Measurements from ENCODE around the gene LBH.

LBH gene

GRCh38 chr2:30270166-30270565 lies 38.8 kb downstream of the LBH start:
- H3K27ac ChIP-seq (ENCODE audit: low read length), result no peak overlapping the region
- no peaks in the 10 kb centered on the region for H3K27me3 ChIP-seq (ENCODE audit: control insufficient read depth, insufficient read depth, low read length)
- no peak overlapping the region for H3K4me3 ChIP-seq (ENCODE audit: low read length)
- H3K9ac ChIP-seq (ENCODE audit: low read length), result no peak overlapping the region
- H3K9me3 ChIP-seq (ENCODE audit: control insufficient read depth, low read depth, low read length), result no peaks in the 10 kb centered on the region
- H3K36me3 ChIP-seq (ENCODE audit: control insufficient read depth, low read depth, low read length), result no peaks in the 10 kb centered on the region
- H3K4me1 ChIP-seq (ENCODE audit: control insufficient read depth, low read depth, low read length), result peaks cover 7% of the 10 kb centered on the region

- Histone ChIP-seq H3K27ac (ENCODE audit: low read length) (no peak overlapping the region), H3K27me3 (ENCODE audit: control insufficient read depth, insufficient read depth, low read length) (no peaks in the 10 kb centered on the region), H3K9ac (ENCODE audit: low read length) (no peak overlapping the region), H3K9me3 (ENCODE audit: control insufficient read depth, low read depth, low read length) (no peaks in the 10 kb centered on the region), H3K36me3 (ENCODE audit: control insufficient read depth, low read depth, low read length) (no peaks in the 10 kb centered on the region), H3K4me1 (ENCODE audit: control insufficient read depth, low read depth, low read length) (peaks cover 7% of the 10 kb centered on the region), H3K4me3 (ENCODE audit: low read length) (no peak overlapping the region)
These were observed 40.0 kb downstream of the LBH start for GRCh38 chr2:30271301-30271700.

DNA sequence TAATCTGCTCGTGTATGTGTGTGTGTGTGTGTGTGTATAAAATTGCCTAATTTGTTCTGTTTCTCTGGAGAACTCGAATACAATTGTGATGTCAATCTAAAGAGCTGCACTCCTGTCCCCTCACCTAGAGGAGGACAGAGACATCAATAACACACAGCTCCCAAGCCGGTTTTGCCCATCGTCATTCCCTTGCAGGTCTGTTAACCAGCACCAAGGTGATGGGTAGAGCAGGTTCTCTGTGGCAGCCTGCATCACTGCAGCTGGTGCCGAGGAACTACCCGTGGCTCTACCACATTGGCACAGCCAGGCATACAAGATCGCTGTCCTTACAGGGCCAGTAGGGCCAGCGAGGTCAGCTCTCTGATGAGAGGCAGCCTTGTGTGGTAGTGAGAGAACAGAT lies 41.0 kb downstream of the LBH start:
- Histone ChIP-seq H3K9ac (ENCODE audit: low read length) (no peak overlapping the region), H3K27ac (ENCODE audit: low read length) (no peak overlapping the region), H3K27me3 (ENCODE audit: control insufficient read depth, insufficient read depth, low read length) (no peaks in the 10 kb centered on the region), H3K36me3 (ENCODE audit: control insufficient read depth, low read depth, low read length) (no peaks in the 10 kb centered on the region), H3K4me1 (ENCODE audit: control insufficient read depth, low read depth, low read length) (peaks cover 7% of the 10 kb centered on the region), H3K9me3 (ENCODE audit: control insufficient read depth, low read depth, low read length) (no peaks in the 10 kb centered on the region), H3K4me3 (ENCODE audit: low read length) (no peak overlapping the region)

DNA sequence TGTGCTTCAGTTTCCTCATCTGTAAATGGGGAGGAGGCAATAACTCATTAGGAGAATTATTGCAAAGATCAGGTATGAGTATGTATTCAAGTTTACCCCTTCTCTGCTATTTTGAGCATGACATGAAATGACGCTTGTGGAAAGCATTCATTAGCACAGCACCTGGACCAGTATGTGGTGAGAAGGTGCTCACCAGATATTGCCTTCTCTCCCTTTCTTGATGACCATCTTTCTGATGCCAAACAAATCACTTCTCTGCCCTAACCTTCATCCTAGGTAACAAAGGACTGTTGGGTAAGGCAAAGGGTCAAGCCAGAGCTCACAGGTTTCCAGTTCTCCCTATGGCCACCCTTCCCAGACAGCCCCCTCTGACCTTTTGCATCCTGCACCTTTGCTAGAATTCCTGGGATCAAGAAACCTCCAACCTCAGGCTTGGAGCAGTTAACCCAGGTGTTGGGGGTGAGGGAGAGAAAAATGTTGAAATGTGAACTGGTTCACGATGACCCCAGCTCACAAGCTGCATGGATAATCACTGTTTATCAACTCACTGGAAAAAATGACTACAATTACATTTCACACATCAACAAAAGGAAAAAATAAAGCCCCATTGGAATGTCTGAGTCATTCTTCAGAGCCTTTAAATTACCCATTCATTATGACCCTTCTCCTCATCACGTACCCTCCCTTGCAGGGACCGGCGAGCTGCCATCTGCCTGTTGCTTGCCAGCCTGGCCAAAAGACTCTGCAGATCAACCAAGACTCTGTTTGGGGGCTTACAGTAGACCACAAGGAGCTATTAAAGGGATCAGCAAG lies 41.6 kb downstream of the LBH start:
- no peaks in the 10 kb centered on the region for H3K36me3 ChIP-seq (ENCODE audit: control insufficient read depth, low read depth, low read length)
- no peak overlapping the region for H3K4me3 ChIP-seq (ENCODE audit: low read length)
- peaks cover 7% of the 10 kb centered on the region for H3K4me1 ChIP-seq (ENCODE audit: control insufficient read depth, low read depth, low read length)
- H3K27ac ChIP-seq (ENCODE audit: low read length), result no peak overlapping the region
- H3K9ac ChIP-seq (ENCODE audit: low read length), result no peak overlapping the region
- no peaks in the 10 kb centered on the region for H3K9me3 ChIP-seq (ENCODE audit: control insufficient read depth, low read depth, low read length)
- H3K27me3 ChIP-seq (ENCODE audit: control insufficient read depth, insufficient read depth, low read length), result no peaks in the 10 kb centered on the region

- H3K4me1 ChIP-seq (ENCODE audit: control insufficient read depth, low read depth, low read length), result peaks cover 4% of the 10 kb centered on the region
These were observed 42.2 kb downstream of the LBH start for GRCh38 chr2:30273574-30273929.

GRCh38 chr2:30275256-30275655 lies 43.9 kb downstream of the LBH start:
- Histone ChIP-seq H3K4me1 (ENCODE audit: control insufficient read depth, low read depth, low read length) (no peaks in the 10 kb centered on the region), H3K4me3 (ENCODE audit: low read length) (no peak overlapping the region), H3K9ac (ENCODE audit: low read length) (no peak overlapping the region), H3K27me3 (ENCODE audit: control insufficient read depth, insufficient read depth, low read length) (no peaks in the 10 kb centered on the region), H3K36me3 (ENCODE audit: control insufficient read depth, low read depth, low read length) (no peaks in the 10 kb centered on the region), H3K9me3 (ENCODE audit: control insufficient read depth, low read depth, low read length) (no peaks in the 10 kb centered on the region), H3K27ac (ENCODE audit: low read length) (no peak overlapping the region)

More at GRCh38 chr2:30273574-30273929, 42.2 kb downstream of the LBH start:
- no peaks in the 10 kb centered on the region for H3K27me3 ChIP-seq (ENCODE audit: control insufficient read depth, insufficient read depth, low read length)
- no peak overlapping the region for H3K4me3 ChIP-seq (ENCODE audit: low read length)
- H3K36me3 ChIP-seq (ENCODE audit: control insufficient read depth, low read depth, low read length), result no peaks in the 10 kb centered on the region
- no peak overlapping the region for H3K27ac ChIP-seq (ENCODE audit: low read length)
- no peak overlapping the region for H3K9ac ChIP-seq (ENCODE audit: low read length)
- no peaks in the 10 kb centered on the region for H3K9me3 ChIP-seq (ENCODE audit: control insufficient read depth, low read depth, low read length)

DNA sequence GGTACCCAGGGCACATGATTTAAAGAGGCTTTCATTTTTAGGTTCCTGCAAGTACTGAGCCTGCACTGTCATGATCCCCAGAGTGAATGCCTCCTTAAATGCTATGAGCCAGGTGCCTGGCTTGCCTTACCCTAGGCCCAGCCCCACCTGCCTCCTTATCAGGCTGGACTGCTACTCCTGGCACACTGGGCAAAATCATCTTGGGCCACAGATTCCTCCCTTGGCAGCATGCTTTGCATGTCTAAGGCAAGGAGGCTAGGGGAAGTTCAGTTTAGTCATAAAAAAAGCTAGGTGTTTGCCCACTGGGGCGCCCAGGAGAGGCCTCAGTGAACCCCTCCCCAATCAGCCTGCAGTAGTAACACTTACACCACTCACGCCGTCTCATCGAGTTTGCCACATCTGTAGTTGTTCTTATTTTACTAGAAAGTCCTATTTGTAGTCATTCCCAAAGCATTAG lies 45.1 kb downstream of the LBH start:
- H3K36me3 ChIP-seq (ENCODE audit: control insufficient read depth, low read depth, low read length), result no peaks in the 10 kb centered on the region
- no peaks in the 10 kb centered on the region for H3K27me3 ChIP-seq (ENCODE audit: control insufficient read depth, insufficient read depth, low read length)
- no peaks in the 10 kb centered on the region for H3K9me3 ChIP-seq (ENCODE audit: control insufficient read depth, low read depth, low read length)
- H3K4me1 ChIP-seq (ENCODE audit: control insufficient read depth, low read depth, low read length), result no peaks in the 10 kb centered on the region
- no peak overlapping the region for H3K9ac ChIP-seq (ENCODE audit: low read length)
- H3K4me3 ChIP-seq (ENCODE audit: low read length), result no peak overlapping the region
- no peak overlapping the region for H3K27ac ChIP-seq (ENCODE audit: low read length)

- H3K4me3 ChIP-seq (ENCODE audit: low read length), result no peak overlapping the region
- H3K36me3 ChIP-seq (ENCODE audit: control insufficient read depth, low read depth, low read length), result no peaks in the 10 kb centered on the region
- no peaks in the 10 kb centered on the region for H3K27me3 ChIP-seq (ENCODE audit: control insufficient read depth, insufficient read depth, low read length)
- no peaks in the 10 kb centered on the region for H3K4me1 ChIP-seq (ENCODE audit: control insufficient read depth, low read depth, low read length)
- no peak overlapping the region for H3K9ac ChIP-seq (ENCODE audit: low read length)
- H3K27ac ChIP-seq (ENCODE audit: low read length), result no peak overlapping the region
- H3K9me3 ChIP-seq (ENCODE audit: control insufficient read depth, low read depth, low read length), result no peaks in the 10 kb centered on the region
These were observed 46.2 kb downstream of the LBH start for GRCh38 chr2:30277582-30277981.

- H3K27ac ChIP-seq (ENCODE audit: low read length), result no peak overlapping the region
- no peaks in the 10 kb centered on the region for H3K27me3 ChIP-seq (ENCODE audit: control insufficient read depth, insufficient read depth, low read length)
- no peaks in the 10 kb centered on the region for H3K9me3 ChIP-seq (ENCODE audit: control insufficient read depth, low read depth, low read length)
- H3K9ac ChIP-seq (ENCODE audit: low read length), result no peak overlapping the region
- H3K36me3 ChIP-seq (ENCODE audit: control insufficient read depth, low read depth, low read length), result no peaks in the 10 kb centered on the region
- no peak overlapping the region for H3K4me3 ChIP-seq (ENCODE audit: low read length)
- H3K4me1 ChIP-seq (ENCODE audit: control insufficient read depth, low read depth, low read length), result no peaks in the 10 kb centered on the region
These were observed 47.1 kb downstream of the LBH start for GRCh38 chr2:30278419-30278818.

GRCh38 chr2:30280596-30281434 lies 49.5 kb downstream of the LBH start:
- Histone ChIP-seq H3K27me3 (ENCODE audit: control insufficient read depth, insufficient read depth, low read length) (no peaks in the 10 kb centered on the region), H3K27ac (ENCODE audit: low read length) (no peak overlapping the region), H3K9ac (ENCODE audit: low read length) (no peak overlapping the region)

DNA sequence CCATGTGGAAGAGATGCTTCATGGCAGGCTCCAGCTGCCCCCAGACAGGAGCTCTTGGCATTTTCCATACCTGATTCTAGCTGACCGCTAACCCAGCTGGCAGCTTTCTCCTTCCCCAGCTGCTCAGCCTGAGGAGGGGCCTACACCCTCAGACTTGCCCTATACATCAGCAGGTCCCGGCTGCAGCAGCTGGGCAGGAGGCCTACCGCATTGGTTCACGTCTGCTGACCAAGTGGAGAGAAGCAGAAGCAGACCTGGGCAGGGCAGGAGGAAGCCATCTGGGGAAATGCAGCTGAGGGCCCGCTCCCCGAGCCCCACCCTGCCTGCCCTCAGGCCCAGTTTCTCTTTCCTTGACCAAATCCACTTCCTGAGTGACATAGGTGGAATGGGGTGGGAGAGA lies 50.7 kb downstream of the LBH start:
- H3K27ac ChIP-seq (ENCODE audit: low read length), result no peak overlapping the region
- no peak overlapping the region for H3K9ac ChIP-seq (ENCODE audit: low read length)
- no peak overlapping the region for H3K4me3 ChIP-seq (ENCODE audit: low read length)
- no peaks in the 10 kb centered on the region for H3K9me3 ChIP-seq (ENCODE audit: control insufficient read depth, low read depth, low read length)
- H3K36me3 ChIP-seq (ENCODE audit: control insufficient read depth, low read depth, low read length), result no peaks in the 10 kb centered on the region
- peaks cover 5% of the 10 kb centered on the region for H3K4me1 ChIP-seq (ENCODE audit: control insufficient read depth, low read depth, low read length)
- no peaks in the 10 kb centered on the region for H3K27me3 ChIP-seq (ENCODE audit: control insufficient read depth, insufficient read depth, low read length)

More at GRCh38 chr2:30280596-30281434, 49.5 kb downstream of the LBH start:
- Histone ChIP-seq H3K36me3 (ENCODE audit: control insufficient read depth, low read depth, low read length) (no peaks in the 10 kb centered on the region), H3K4me1 (ENCODE audit: control insufficient read depth, low read depth, low read length) (no peaks in the 10 kb centered on the region), H3K9me3 (ENCODE audit: control insufficient read depth, low read depth, low read length) (no peaks in the 10 kb centered on the region), H3K4me3 (ENCODE audit: low read length) (no peak overlapping the region)
